Measurements from ENCODE around the gene INTS3. TPM values are rescaled to one million over a fixed set of nuclear protein-coding genes. Genes with fewer than 3 reads are reported as not detected.

INTS3 gene
- total RNA-seq, 1 donor from 2014 or later: 39.5 TPM

Small RNA genes lying within 50 kb of the gene (microRNA-seq; reads per million reads assigned to microRNA genes)
- gene MIR8083: not detected

Other genes starting within 250 kb of the INTS3 start
- gene S100A6, start 192.1 kb upstream of the INTS3 start, total RNA-seq: 74.4 and 125 TPM in 2 replicates
- gene S100A5, start 187.1 kb upstream of the INTS3 start, total RNA-seq: 0.39 TPM in 1 of 2 replicates, not detected in the other
- gene S100A4, start 182.2 kb upstream of the INTS3 start, total RNA-seq: 58.5 and 69.3 TPM in 2 replicates
- gene S100A3, start 178.8 kb upstream of the INTS3 start, total RNA-seq: 12.8 and 14.6 TPM in 2 replicates
- gene S100A2, start 162.2 kb upstream of the INTS3 start, total RNA-seq: 3.0 and 3.8 TPM in 2 replicates
- gene S100A16, start 114.9 kb upstream of the INTS3 start, total RNA-seq: 48.8 and 54.4 TPM in 2 replicates
- 0.38 and 0.57 TPM in 2 replicates for gene S100A14, start 111.7 kb upstream of the INTS3 start, total RNA-seq
- gene S100A13, start 100.5 kb upstream of the INTS3 start, total RNA-seq: 134 and 172 TPM in 2 replicates
- 1.7 and 4.1 TPM in 2 replicates for gene S100A1, start 99.6 kb upstream of the INTS3 start, total RNA-seq
- gene CHTOP, start 94.0 kb upstream of the INTS3 start, total RNA-seq: 46.7 and 56.4 TPM in 2 replicates
- gene SNAPIN, start 69.3 kb upstream of the INTS3 start, total RNA-seq: 27.4 and 31.3 TPM in 2 replicates
- 176 and 185 TPM in 2 replicates for gene ILF2, start 57.1 kb upstream of the INTS3 start, total RNA-seq
- 0.07 and 0.11 TPM in 2 replicates for gene NPR1, start 49.4 kb upstream of the INTS3 start, total RNA-seq
- 5.9 and 8.5 TPM in 2 replicates for gene SLC27A3, start 47.4 kb downstream of the INTS3 start, total RNA-seq
- 48.4 and 56.9 TPM in 2 replicates for gene GATAD2B, start 194.9 kb downstream of the INTS3 start, total RNA-seq
- gene DENND4B, start 218.7 kb downstream of the INTS3 start, total RNA-seq: 31.3 and 32.2 TPM in 2 replicates
- 38.3 and 38.4 TPM in 2 replicates for gene CRTC2, start 230.6 kb downstream of the INTS3 start, total RNA-seq
- gene SLC39A1, start 235.5 kb downstream of the INTS3 start, total RNA-seq: 90.2 and 91.7 TPM in 2 replicates
- gene CREB3L4, start 239.9 kb downstream of the INTS3 start, total RNA-seq: 5.3 and 6.1 TPM in 2 replicates
- gene JTB, start 249.6 kb downstream of the INTS3 start, total RNA-seq: 103 TPM in 2 replicates